HepG2 (cell line): ENCODE data around the gene SYS1. TPM values are rescaled to one million over a fixed set of nuclear protein-coding genes. Genes with fewer than 3 reads are reported as not detected.
A peak's percentile ranks its signal among the peaks of the same experiment; 100 is the strongest.

Experiments
- ESRRA ChIP-seq: sonication (generic); formaldehyde crosslinking; IDR thresholded peaks from 2 replicates; pipeline ENCODE4 v1.5.1; 2020; ENCODE audit warnings: mild to moderate bottlenecking, low read depth, missing genetic modification reagents
- FOXP1 ChIP-seq, 2 experiments: fragments of 450-650 bp in 1 of 2; IDR thresholded peaks; 2 replicates each; pipeline ENCODE4 v1.6.1; 2017 to 2018; ENCODE audit warnings: antibody characterized with exemption in 1 of 2
- HDAC2 ChIP-seq: sonication (generic); formaldehyde crosslinking; IDR thresholded peaks from 2 replicates; pipeline ENCODE4 v1.4.0; 2020; ENCODE audit warnings: missing genetic modification reagents
- IKZF4 ChIP-seq: sonication (generic); formaldehyde crosslinking; IDR thresholded peaks from 2 replicates; pipeline ENCODE4 v1.5.1; 2020; ENCODE audit warnings: borderline replicate concordance, mild to moderate bottlenecking, low read depth, missing genetic modification reagents; ENCODE audit errors: not compliant biosample characterization
- KAT2B ChIP-seq: fragments of 150-350 bp; IDR thresholded peaks from 2 replicates; pipeline ENCODE4 v1.6.1; 2014; ENCODE audit warnings: low read depth, low read length, borderline replicate concordance
- MAFF ChIP-seq: IDR thresholded peaks from 2 replicates; pipeline ENCODE4 v1.6.1; 2011; ENCODE audit warnings: low read depth, low read length, improper control_type of control experiment
- MXI1 ChIP-seq: IDR thresholded peaks from 3 replicates; pipeline ENCODE4 v1.6.1; 2012; ENCODE audit warnings: low read depth, low read length, inconsistent platforms, borderline replicate concordance
- RFX3 ChIP-seq: IDR thresholded peaks from 2 replicates; pipeline ENCODE4 v1.6.1; 2016; ENCODE audit warnings: missing biosample characterization, missing genetic modification reagents
- RFXAP ChIP-seq: sonication (generic); formaldehyde crosslinking; IDR thresholded peaks from 2 replicates; pipeline ENCODE4 v1.4.0; 2020; ENCODE audit warnings: missing genetic modification reagents, borderline replicate concordance
- SMYD3 ChIP-seq: sonication (generic); formaldehyde crosslinking; IDR thresholded peaks from 2 replicates; pipeline ENCODE4 v1.8.1; 2023; ENCODE audit warnings: mild to moderate bottlenecking, missing genetic modification reagents
- ZNF44 ChIP-seq: sonication (generic); formaldehyde crosslinking; IDR thresholded peaks from 2 replicates; pipeline ENCODE4 v1.5.1; 2020; ENCODE audit warnings: mild to moderate bottlenecking, missing genetic modification reagents
- ZNF577 ChIP-seq: sonication (generic); formaldehyde crosslinking; IDR thresholded peaks from 2 replicates; pipeline ENCODE4 v1.4.0; 2020; ENCODE audit warnings: mild to moderate bottlenecking, low read depth, missing genetic modification reagents, borderline replicate concordance
- ZSCAN31 ChIP-seq: sonication (generic); formaldehyde crosslinking; IDR thresholded peaks from 2 replicates; pipeline ENCODE4 v1.5.0; 2020; ENCODE audit warnings: low read depth, mild to moderate bottlenecking, missing genetic modification reagents
- polyA plus RNA-seq, 8 experiments: library from polyadenylated mRNA; depleted of rRNA in 3 of 8; stranded (reverse) in 7 of 8; unstranded in 1 of 8; fragments of >200 nt; fragmentation: Illumina TruSeq in 4 of 8; extraction: Trizol in 4 of 8; gene quantifications; 2 replicates each; pipeline versions ENCODE4 v1.2.1 to v1.2.3, GENCODE V29; 2011 to 2016; ENCODE audit warnings: low read depth in 4 of 8, missing spikeins in 1 of 8, mixed read lengths in 1 of 8; ENCODE audit not compliant: insufficient read depth in 1 of 8
- total RNA-seq, 5 experiments: library from RNA; depleted of rRNA; stranded (reverse); fragments of >200 nt; fragmentation: Illumina TruSeq; extraction: Trizol; gene quantifications; 2 replicates each; pipeline ENCODE4 v1.2.3, GENCODE V29; 2016; ENCODE audit warnings: low read depth in 1 of 5
- TF ChIP-seq, protein P1 (sequence below): sonication (generic); formaldehyde crosslinking; IDR thresholded peaks from 2 replicates; pipeline ENCODE4 v1.8.1; 2023; ENCODE audit warnings: missing genetic modification reagents, mild to moderate bottlenecking, borderline replicate concordance
- TF ChIP-seq, protein P2 (sequence below): sonication (generic); formaldehyde crosslinking; IDR thresholded peaks from 2 replicates; pipeline ENCODE4 v1.4.0; 2020; ENCODE audit warnings: missing genetic modification reagents, borderline replicate concordance
- TF ChIP-seq, protein P3 (sequence below): sonication (generic); formaldehyde crosslinking; IDR thresholded peaks from 2 replicates; pipeline ENCODE4 v1.5.0; 2020; ENCODE audit warnings: missing genetic modification reagents

Gene SYS1
- total and polyA plus RNA-seq, 2 of the 13 experiments (the other 11 are each of a cell fraction or from before 2014, with no cell fraction given), result 38.3 to 65.6 TPM

DNA sequence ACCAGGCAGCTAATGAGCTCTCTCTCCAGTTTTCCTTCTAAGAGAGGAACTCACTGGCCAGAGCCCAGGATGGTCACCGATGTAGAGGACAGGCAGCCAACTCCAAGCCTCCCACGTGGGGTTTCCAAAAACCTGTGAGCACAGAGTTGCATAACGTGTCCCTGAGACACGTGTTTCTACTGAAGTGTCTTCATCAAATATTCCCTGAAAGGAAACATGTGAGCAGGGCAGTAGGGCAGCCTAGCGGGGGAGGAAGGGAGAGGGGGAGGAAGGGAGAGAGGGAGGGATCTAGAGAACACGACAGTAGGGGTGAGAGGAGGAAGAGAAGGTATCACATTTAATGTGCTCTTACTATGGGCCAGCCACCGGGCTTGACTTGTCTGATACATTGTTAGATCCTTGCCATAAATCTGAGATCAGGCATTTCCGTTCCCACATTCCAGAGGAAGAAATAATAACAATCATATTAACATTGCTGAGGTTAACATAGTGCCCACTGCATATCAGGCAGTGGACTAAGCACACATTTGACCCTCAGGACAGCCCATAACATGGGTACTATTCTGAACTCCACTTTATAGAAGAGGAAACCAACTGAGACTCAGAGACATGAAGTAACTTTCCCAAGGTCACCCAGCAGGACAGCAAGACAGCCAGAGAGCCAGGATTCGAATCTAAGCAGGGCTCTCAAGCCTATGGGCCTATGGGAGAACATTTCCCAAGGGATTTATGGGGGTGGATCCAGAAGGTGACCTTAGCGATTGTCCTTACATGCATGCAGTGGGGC is 4.5 kb upstream of the SYS1 start (continued):
- TF ChIP-seq MAFF (no peak), HDAC2 (peak; percentile 30; the same call in 1 of the 2 replicates), ZNF44 (CRISPR knock-in tag) (0 out of 2 replicates have a peak, but pooled peaks have one; percentile 23), IKZF4 (peak; percentile 46), MXI1 (peak; percentile 65; the same call in 1 of the 3 replicates), RFXAP (CRISPR knock-in tag) (peak; percentile 66; the same call in 1 of the 2 replicates), ZSCAN31 (CRISPR knock-in tag) (no peak), RFX3 (no peak; the same call in 1 of the 2 replicates), KAT2B (no peak), ESRRA (CRISPR knock-in tag) (no peak), SMYD3 (CRISPR knock-in tag) (no peak), FOXP1 (IDR thresholded peaks at IDR 0.05) (no peak), FOXP1 (CRISPR knock-in tag; IDR thresholded peaks at IDR 0.05) (peak; percentile 34; the same call in 1 of the 2 replicates), ZNF577 (CRISPR knock-in tag) (no peak)
- TF ChIP-seq, protein P1, sequence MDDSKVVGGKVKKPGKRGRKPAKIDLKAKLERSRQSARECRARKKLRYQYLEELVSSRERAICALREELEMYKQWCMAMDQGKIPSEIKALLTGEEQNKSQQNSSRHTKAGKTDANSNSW (CRISPR knock-in tag), result no peak
- TF ChIP-seq, protein P2, sequence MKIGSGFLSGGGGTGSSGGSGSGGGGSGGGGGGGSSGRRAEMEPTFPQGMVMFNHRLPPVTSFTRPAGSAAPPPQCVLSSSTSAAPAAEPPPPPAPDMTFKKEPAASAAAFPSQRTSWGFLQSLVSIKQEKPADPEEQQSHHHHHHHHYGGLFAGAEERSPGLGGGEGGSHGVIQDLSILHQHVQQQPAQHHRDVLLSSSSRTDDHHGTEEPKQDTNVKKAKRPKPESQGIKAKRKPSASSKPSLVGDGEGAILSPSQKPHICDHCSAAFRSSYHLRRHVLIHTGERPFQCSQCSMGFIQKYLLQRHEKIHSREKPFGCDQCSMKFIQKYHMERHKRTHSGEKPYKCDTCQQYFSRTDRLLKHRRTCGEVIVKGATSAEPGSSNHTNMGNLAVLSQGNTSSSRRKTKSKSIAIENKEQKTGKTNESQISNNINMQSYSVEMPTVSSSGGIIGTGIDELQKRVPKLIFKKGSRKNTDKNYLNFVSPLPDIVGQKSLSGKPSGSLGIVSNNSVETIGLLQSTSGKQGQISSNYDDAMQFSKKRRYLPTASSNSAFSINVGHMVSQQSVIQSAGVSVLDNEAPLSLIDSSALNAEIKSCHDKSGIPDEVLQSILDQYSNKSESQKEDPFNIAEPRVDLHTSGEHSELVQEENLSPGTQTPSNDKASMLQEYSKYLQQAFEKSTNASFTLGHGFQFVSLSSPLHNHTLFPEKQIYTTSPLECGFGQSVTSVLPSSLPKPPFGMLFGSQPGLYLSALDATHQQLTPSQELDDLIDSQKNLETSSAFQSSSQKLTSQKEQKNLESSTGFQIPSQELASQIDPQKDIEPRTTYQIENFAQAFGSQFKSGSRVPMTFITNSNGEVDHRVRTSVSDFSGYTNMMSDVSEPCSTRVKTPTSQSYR, result peak; percentile 55; the same call in 1 of the 2 replicates
- TF ChIP-seq, protein P3, sequence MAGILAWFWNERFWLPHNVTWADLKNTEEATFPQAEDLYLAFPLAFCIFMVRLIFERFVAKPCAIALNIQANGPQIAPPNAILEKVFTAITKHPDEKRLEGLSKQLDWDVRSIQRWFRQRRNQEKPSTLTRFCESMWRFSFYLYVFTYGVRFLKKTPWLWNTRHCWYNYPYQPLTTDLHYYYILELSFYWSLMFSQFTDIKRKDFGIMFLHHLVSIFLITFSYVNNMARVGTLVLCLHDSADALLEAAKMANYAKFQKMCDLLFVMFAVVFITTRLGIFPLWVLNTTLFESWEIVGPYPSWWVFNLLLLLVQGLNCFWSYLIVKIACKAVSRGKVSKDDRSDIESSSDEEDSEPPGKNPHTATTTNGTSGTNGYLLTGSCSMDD, result no peak
